Keratinocyte (primary cell): Measurements from ENCODE around the gene ARHGAP19. TPM values are rescaled to one million over a fixed set of nuclear protein-coding genes. Genes with fewer than 3 reads are reported as not detected.

ENCODE experiments used
- DNase-seq: peaks from one replicate; pipeline ENCODE4 v3.0.0-alpha.2; 2011; ENCODE audit warnings: low read depth, missing footprints, low spot score
- FAIRE-seq: peaks from 2 replicates; lab custom pipeline; 2011; peaks lifted over from hg19 to GRCh38; lab: Jason Lieb, UNC
- H2AFZ ChIP-seq: 2 replicates; pipeline ENCODE4 v1.6.0; 2012; ENCODE audit warnings: low read length, control low read depth, inconsistent platforms; ENCODE audit not compliant: control insufficient read depth
- H3K27ac ChIP-seq: 2 replicates; pipeline ENCODE4 v1.5.1; 2011; ENCODE audit warnings: low read length; ENCODE audit not compliant: control insufficient read depth, insufficient read depth
- H3K27me3 ChIP-seq: 3 replicates; pipeline ENCODE4 v1.6.0; 2011; ENCODE audit warnings: low read length; ENCODE audit not compliant: control insufficient read depth, insufficient read depth; ENCODE audit errors: extremely low read depth
- H3K36me3 ChIP-seq, 2 experiments: 2 replicates in 1 of 2; 3 replicates in 1 of 2; pipeline ENCODE4 v1.5.1; 2011; ENCODE audit warnings: low read length in 2 of 2, mild to moderate bottlenecking in 1 of 2; ENCODE audit not compliant: control insufficient read depth in 2 of 2, insufficient read depth in 2 of 2; ENCODE audit errors: extremely low read depth in 1 of 2
- H3K4me1 ChIP-seq: 3 replicates; pipeline ENCODE4 v1.5.1; 2011; ENCODE audit warnings: low read length; ENCODE audit not compliant: control insufficient read depth, insufficient read depth; ENCODE audit errors: extremely low read depth
- H3K4me2 ChIP-seq: 3 replicates; pipeline ENCODE4 v1.6.0; 2011; ENCODE audit warnings: low read depth, low read length; ENCODE audit not compliant: control insufficient read depth, insufficient read depth; ENCODE audit errors: extremely low read depth
- H3K4me3 ChIP-seq, 3 experiments: fragments of 200-600 bp in 1 of 3; sonication (generic) in 1 of 3; 2 replicates in 2 of 3; 3 replicates in 1 of 3; pipeline ENCODE4 v1.5.1; 2011 to 2016; ENCODE audit warnings: low read length in 3 of 3, mild to moderate bottlenecking in 3 of 3, control low read depth in 2 of 3, inconsistent platforms in 1 of 3, low read depth in 1 of 3, mixed read lengths in 1 of 3, mixed run types in 1 of 3, moderate library complexity in 1 of 3; ENCODE audit not compliant: control insufficient read depth in 2 of 3, insufficient read depth in 2 of 3; ENCODE audit errors: extremely low read depth in 1 of 3
- H3K79me2 ChIP-seq: 2 replicates; pipeline ENCODE4 v1.6.0; 2012; ENCODE audit warnings: low read length; ENCODE audit not compliant: control insufficient read depth, insufficient read depth
- H3K9ac ChIP-seq: 3 replicates; pipeline ENCODE4 v1.6.0; 2011; ENCODE audit warnings: low read length; ENCODE audit not compliant: control insufficient read depth, insufficient read depth; ENCODE audit errors: extremely low read depth
- H3K9me1 ChIP-seq: 3 replicates; pipeline ENCODE4 v1.6.0; 2011; ENCODE audit warnings: low read length; ENCODE audit not compliant: control insufficient read depth, insufficient read depth; ENCODE audit errors: extremely low read depth
- H3K9me3 ChIP-seq: 2 replicates; pipeline ENCODE4 v1.5.1; 2012; ENCODE audit warnings: low read depth, low read length; ENCODE audit not compliant: control insufficient read depth
- H4K20me1 ChIP-seq: 3 replicates; pipeline ENCODE4 v1.6.0; 2011; ENCODE audit warnings: low read length; ENCODE audit not compliant: control insufficient read depth, insufficient read depth; ENCODE audit errors: extremely low read depth
- EZH2 ChIP-seq: IDR thresholded peaks from one replicate; pipeline ENCODE4 v1.6.1; 2012; ENCODE audit warnings: inconsistent platforms, mild to moderate bottlenecking, low read length, moderate library complexity
- dilution Hi-C: fragments of 300-500 bp; cut with MboI; formaldehyde crosslinking; loops from one replicate; pipeline ENCODE4 v1.7.0; 2020; ENCODE audit warnings: low sequenced_read_pairs; ENCODE audit not compliant: extremely low pct_ligation_motif_present
- polyA plus RNA-seq, 5 experiments: library from polyadenylated mRNA; depleted of rRNA in 3 of 5; stranded (reverse) in 3 of 5; stranded (forward) in 1 of 5; unstranded in 1 of 5; fragments of >200 nt; gene quantifications; 1 replicate in 1 of 5; 2 replicates in 3 of 5; 3 replicates in 1 of 5; pipeline versions ENCODE4 v1.2.1 to v1.2.3, GENCODE V29; 2011 to 2012; ENCODE audit warnings: missing spikeins in 2 of 5, low read depth in 1 of 5, low replicate concordance in 1 of 5
- TF ChIP-seq, protein P1 (sequence below), 3 experiments: IDR thresholded peaks in 1 of 3; conservative IDR thresholded peaks in 1 of 3; optimal IDR thresholded peaks in 1 of 3; 2 replicates in 2 of 3; 3 replicates in 1 of 3; pipeline versions ENCODE3 to v1.5.1; 2011; ENCODE audit warnings: low read length in 3 of 3, mild to moderate bottlenecking in 3 of 3, moderate library complexity in 2 of 3, control low read depth in 1 of 3, inconsistent platforms in 1 of 3; ENCODE audit not compliant: insufficient read depth in 2 of 3; ENCODE audit errors: extremely low read depth in 1 of 3

Gene ARHGAP19
- polyA plus RNA-seq, 1 donor (not counting 4 experiments of a cell fraction or from before 2014, with no cell fraction given), result 7.5 TPM

DNA sequence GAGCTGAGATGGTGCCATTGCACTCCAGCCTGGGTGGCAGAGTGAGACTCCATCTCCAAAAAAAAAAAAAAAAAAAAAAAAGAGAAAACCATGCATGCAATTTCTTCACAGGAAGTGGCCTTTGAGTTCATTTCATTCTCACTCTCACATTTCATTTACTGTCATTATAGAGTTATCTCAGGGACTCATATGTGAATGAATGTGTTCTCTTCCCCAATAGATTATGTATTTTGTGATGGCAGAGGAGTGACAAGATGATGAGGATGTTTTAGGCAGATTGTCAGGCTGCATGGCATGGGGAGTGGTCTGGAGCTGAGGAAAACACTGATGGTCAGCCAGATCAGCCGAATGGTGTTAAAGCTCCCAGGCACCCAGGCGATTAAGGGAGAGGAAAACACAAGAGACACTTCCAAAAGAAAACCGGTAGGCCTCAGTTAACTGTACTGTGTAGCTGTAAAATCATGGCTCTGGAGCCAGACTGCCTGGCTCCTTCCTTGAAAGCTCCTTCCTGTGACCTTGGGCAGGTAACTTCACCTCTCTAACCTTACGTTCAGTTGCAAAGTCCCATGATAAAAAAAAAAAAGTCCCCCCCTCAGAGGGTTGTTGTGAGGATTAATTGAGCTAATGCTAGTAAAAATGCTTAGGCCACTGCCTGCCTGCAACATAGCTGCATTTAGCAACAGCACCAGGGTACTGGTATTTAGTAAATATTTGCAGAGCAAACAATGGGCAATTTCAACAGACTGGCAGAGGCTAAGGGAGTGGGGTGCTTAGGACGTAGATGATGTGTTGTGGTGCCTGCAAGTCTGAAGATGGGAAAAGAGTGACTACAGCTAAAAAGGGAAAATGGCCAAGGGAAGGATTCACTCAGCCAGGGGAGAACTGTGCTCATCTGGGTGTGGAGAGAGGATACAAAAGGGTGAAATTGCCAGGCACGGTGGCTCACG lies 35.2 kb upstream of the ARHGAP19 start:
- no peak overlapping the region for H3K27ac ChIP-seq
- TF ChIP-seq, protein P1, sequence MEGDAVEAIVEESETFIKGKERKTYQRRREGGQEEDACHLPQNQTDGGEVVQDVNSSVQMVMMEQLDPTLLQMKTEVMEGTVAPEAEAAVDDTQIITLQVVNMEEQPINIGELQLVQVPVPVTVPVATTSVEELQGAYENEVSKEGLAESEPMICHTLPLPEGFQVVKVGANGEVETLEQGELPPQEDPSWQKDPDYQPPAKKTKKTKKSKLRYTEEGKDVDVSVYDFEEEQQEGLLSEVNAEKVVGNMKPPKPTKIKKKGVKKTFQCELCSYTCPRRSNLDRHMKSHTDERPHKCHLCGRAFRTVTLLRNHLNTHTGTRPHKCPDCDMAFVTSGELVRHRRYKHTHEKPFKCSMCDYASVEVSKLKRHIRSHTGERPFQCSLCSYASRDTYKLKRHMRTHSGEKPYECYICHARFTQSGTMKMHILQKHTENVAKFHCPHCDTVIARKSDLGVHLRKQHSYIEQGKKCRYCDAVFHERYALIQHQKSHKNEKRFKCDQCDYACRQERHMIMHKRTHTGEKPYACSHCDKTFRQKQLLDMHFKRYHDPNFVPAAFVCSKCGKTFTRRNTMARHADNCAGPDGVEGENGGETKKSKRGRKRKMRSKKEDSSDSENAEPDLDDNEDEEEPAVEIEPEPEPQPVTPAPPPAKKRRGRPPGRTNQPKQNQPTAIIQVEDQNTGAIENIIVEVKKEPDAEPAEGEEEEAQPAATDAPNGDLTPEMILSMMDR (optimal IDR thresholded peaks at IDR 0.05 in 1 of 3, IDR thresholded peaks at IDR 0.05 in 1 of 3, conservative IDR thresholded peaks at IDR 0.05 in 1 of 3; ENCODE audit: extremely low read depth in 1 of 3, insufficient read depth in 2 of 3, low read length in 3 of 3), result no peak
- TF ChIP-seq EZH2, result no peak
- no peaks in the 10 kb centered on the region for H3K9me1 ChIP-seq
- H3K4me2 ChIP-seq, result no peak overlapping the region
- no peaks in the 10 kb centered on the region for H4K20me1 ChIP-seq
- dilution Hi-C loops, result no loop called here
- no peak overlapping the region for H3K9ac ChIP-seq
- H3K9me3 ChIP-seq, result no peaks in the 10 kb centered on the region
- no peaks in the 10 kb centered on the region for H3K27me3 ChIP-seq
- no peak overlapping the region for H2AFZ ChIP-seq
- H3K4me1 ChIP-seq, result peaks cover 8% of the 10 kb centered on the region
- H3K36me3 ChIP-seq, result peaks cover 0 to 2% of the 10 kb centered on the region in 2 experiments
- DNase-seq (no peak), FAIRE-seq (no peak)
- H3K79me2 ChIP-seq, result peaks cover 14% of the 10 kb centered on the region
- H3K4me3 ChIP-seq, result no peak overlapping the region

DNA sequence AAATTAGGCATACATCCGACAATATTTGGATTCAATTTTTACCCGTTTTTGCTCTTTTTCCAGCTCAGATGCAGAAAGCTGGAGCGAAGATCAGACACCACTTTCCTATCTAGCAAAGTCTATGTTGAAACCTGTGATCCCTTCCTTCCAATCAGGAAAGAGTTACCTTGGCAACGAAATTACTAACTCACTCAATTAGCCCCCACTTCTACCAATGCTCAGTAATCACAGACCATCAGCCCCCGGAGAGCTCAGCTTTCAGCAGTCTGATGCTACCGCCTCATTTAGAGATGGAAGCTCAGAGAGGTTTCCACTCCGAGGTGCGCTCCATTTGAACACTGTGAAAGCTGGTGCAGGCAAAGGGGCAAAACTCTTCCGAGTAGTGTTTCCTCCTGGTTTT lies 33.3 kb upstream of the ARHGAP19 start:
- H3K9ac ChIP-seq, result no peak overlapping the region
- peaks cover 2% of the 10 kb centered on the region for H3K4me1 ChIP-seq
- H2AFZ ChIP-seq, result no peak overlapping the region
- H3K9me1 ChIP-seq, result no peaks in the 10 kb centered on the region
- no peak overlapping the region for H3K4me2 ChIP-seq
- H3K4me3 ChIP-seq, result no peak overlapping the region
- no peaks in the 10 kb centered on the region for H3K9me3 ChIP-seq
- TF ChIP-seq EZH2, result no peak
- TF ChIP-seq, protein P1 (optimal IDR thresholded peaks at IDR 0.05 in 1 of 3, IDR thresholded peaks at IDR 0.05 in 1 of 3, conservative IDR thresholded peaks at IDR 0.05 in 1 of 3; ENCODE audit: extremely low read depth in 1 of 3, insufficient read depth in 2 of 3, low read length in 3 of 3), result no peak
- dilution Hi-C loops, result no loop called here
- H3K27me3 ChIP-seq, result peaks cover 7% of the 10 kb centered on the region
- FAIRE-seq, result no peak
- peaks cover 0 to 2% of the 10 kb centered on the region in 2 experiments for H3K36me3 ChIP-seq
- no peaks in the 10 kb centered on the region for H3K79me2 ChIP-seq
- no peak overlapping the region for H3K27ac ChIP-seq
- H4K20me1 ChIP-seq, result no peaks in the 10 kb centered on the region
- no peak for DNase-seq
